Glomerular visceral epithelial cell (primary cell): Measurements from ENCODE around the gene R3HDML.

Experiments
- DNase-seq: peaks from one replicate; pipeline ENCODE4 v3.0.0-alpha.2; 2016; ENCODE audit errors: extremely low spot score

R3HDML gene

GRCh38 chr20:44364068-44364467 is 27.2 kb downstream of the R3HDML start:
- no peak for DNase-seq

- DNase-seq = no peak
Observed at GRCh38 chr20:44364780-44365179, 27.9 kb downstream of the R3HDML start.

- DNase-seq = no peak
Observed at GRCh38 chr20:44367746-44368145, 30.9 kb downstream of the R3HDML start.

GRCh38 chr20:44370639-44371218 is 33.9 kb downstream of the R3HDML start:
- no peak for DNase-seq

- no peak for DNase-seq
Observed at GRCh38 chr20:44382641-44383040, 45.8 kb downstream of the R3HDML start.

- DNase-seq = peak; percentile 68
Observed at GRCh38 chr20:44384423-44385027, 47.7 kb downstream of the R3HDML start.

GRCh38 chr20:44388466-44389023 is 51.7 kb downstream of the R3HDML start:
- DNase-seq = peak; percentile 65

GRCh38 chr20:44389871-44390270 is 53.0 kb downstream of the R3HDML start:
- DNase-seq = no peak

GRCh38 chr20:44390280-44390679 is 53.4 kb downstream of the R3HDML start:
- no peak for DNase-seq

GRCh38 chr20:44392088-44392775 is 55.4 kb downstream of the R3HDML start:
- no peak for DNase-seq

- DNase-seq = no peak
Observed at GRCh38 chr20:44392776-44393607, 56.1 kb downstream of the R3HDML start.

GRCh38 chr20:44393608-44394451 is 57.0 kb downstream of the R3HDML start:
- DNase-seq = no peak

- no peak for DNase-seq
Observed at GRCh38 chr20:44394452-44394701, 57.5 kb downstream of the R3HDML start.

GRCh38 chr20:44394702-44395460 is 58.0 kb downstream of the R3HDML start:
- no peak for DNase-seq

GRCh38 chr20:44395461-44396340 is 58.9 kb downstream of the R3HDML start:
- no peak for DNase-seq

- no peak for DNase-seq
Observed at GRCh38 chr20:44396369-44397130, 59.7 kb downstream of the R3HDML start.

- no peak for DNase-seq
Observed at GRCh38 chr20:44398335-44398734, 61.5 kb downstream of the R3HDML start.

GRCh38 chr20:44399446-44399845 is 62.6 kb downstream of the R3HDML start:
- no peak for DNase-seq

- no peak for DNase-seq
Observed at GRCh38 chr20:44400671-44400969, 63.8 kb downstream of the R3HDML start.
